ENCODE results near the gene ZNF664. TPM values are rescaled to one million over a fixed set of nuclear protein-coding genes. Genes with fewer than 3 reads are reported as not detected.

Gene ZNF664
- total RNA-seq, 1 experiment from 2014 or later, result 124 TPM

- no peak for TF ChIP-seq REST (IDR thresholded peaks at IDR 0.05; ENCODE audit: low read depth)
These were observed 28.3 kb upstream of the ZNF664 start (continued) for GRCh38 chr12:123944696-123945095.

GRCh38 chr12:123945287-123946151 lies 27.5 kb upstream of the ZNF664 start:
- no TSS peak for BruUV-seq (replicated peaks)
- H3K36me3 ChIP-seq (ENCODE audit: control insufficient read depth in 1 of 2, insufficient read depth in 2 of 2, low read length in 2 of 2), result no peaks in the 10 kb centered on the region
- H4K20me1 ChIP-seq (ENCODE audit: insufficient read depth), result no peaks in the 10 kb centered on the region
- H3K4me3 ChIP-seq (replicated peaks in 1 of 2; ENCODE audit: low read depth in 1 of 2, low read length in 2 of 2), result no peak overlapping the region
- no peak overlapping the region for H2AFZ ChIP-seq (ENCODE audit: low read depth, low read length, poor library complexity, severe bottlenecking)
- ATAC-seq (no peak), DNase-seq (ENCODE audit: low read depth, low spot score) (no peak)
- H3K27me3 ChIP-seq (ENCODE audit: insufficient read depth, low read length), result no peaks in the 10 kb centered on the region
- H3K9ac ChIP-seq (ENCODE audit: low read length), result no peak overlapping the region
- H3K27ac ChIP-seq (ENCODE audit: low read depth, low read length), result no peak overlapping the region
- H3K9me3 ChIP-seq (ENCODE audit: control insufficient read depth in 1 of 2, insufficient read depth in 1 of 2, low read depth in 1 of 2, low read length in 2 of 2), result no peaks in the 10 kb centered on the region; a peak in 1 of 4 replicates
- intact Hi-C loops (cut with micrococcal nuclease), result no loop called here
- no peak overlapping the region for H3K4me2 ChIP-seq (ENCODE audit: low read length)
- no peaks in the 10 kb centered on the region for H3K9me2 ChIP-seq (ENCODE audit: insufficient read depth)
- no peaks in the 10 kb centered on the region for H3K79me2 ChIP-seq (ENCODE audit: insufficient read depth, low read length)
- RAD21 ChIA-PET (ENCODE audit: low non-redundant PET in 1 of 2, low total read pairs in 2 of 2, uncharacterized antibody in 2 of 2, unreplicated experiment in 2 of 2), result no interaction called here
- no peak for TF ChIP-seq POLR2AphosphoS5 (IDR thresholded peaks at IDR 0.05; ENCODE audit: low read depth, low read length)
- TF ChIP-seq JUND (IDR thresholded peaks at IDR 0.05), result no peak
- no peak for TF ChIP-seq RAD21 (IDR thresholded peaks at IDR 0.05; ENCODE audit: low read depth)
- TF ChIP-seq FOSL1 (IDR thresholded peaks at IDR 0.05; ENCODE audit: low read depth), result no peak
- no peak for TF ChIP-seq EZH2phosphoT487 (IDR thresholded peaks at IDR 0.05; ENCODE audit: borderline replicate concordance)
- POLR2A ChIA-PET, result no interaction called here
- H3K4me1 ChIP-seq (ENCODE audit: control insufficient read depth in 1 of 2, insufficient read depth in 2 of 2, low read length in 2 of 2), result peaks cover 0 to 5% of the 10 kb centered on the region in 2 experiments; a peak in 1 of 4 replicates
- CTCF ChIA-PET, result no interaction called here

All from HCT116 (cell line).